B cell (primary cell): ENCODE results near the gene RAB3IP.

ENCODE experiments used
- EZH2 ChIP-seq: IDR thresholded peaks from 2 replicates; pipeline ENCODE4 v1.6.1; 2012; ENCODE audit warnings: borderline replicate concordance, low read depth, mild to moderate bottlenecking, moderate library complexity, low read length; ENCODE audit not compliant: insufficient read depth, poor library complexity, severe bottlenecking
- TF ChIP-seq, protein P1 (sequence below): fragments of 200-600 bp; IDR thresholded peaks from one replicate; pipeline ENCODE4 v1.8.0; 2022; ENCODE audit warnings: antibody characterized with exemption, mild to moderate bottlenecking

DNA sequence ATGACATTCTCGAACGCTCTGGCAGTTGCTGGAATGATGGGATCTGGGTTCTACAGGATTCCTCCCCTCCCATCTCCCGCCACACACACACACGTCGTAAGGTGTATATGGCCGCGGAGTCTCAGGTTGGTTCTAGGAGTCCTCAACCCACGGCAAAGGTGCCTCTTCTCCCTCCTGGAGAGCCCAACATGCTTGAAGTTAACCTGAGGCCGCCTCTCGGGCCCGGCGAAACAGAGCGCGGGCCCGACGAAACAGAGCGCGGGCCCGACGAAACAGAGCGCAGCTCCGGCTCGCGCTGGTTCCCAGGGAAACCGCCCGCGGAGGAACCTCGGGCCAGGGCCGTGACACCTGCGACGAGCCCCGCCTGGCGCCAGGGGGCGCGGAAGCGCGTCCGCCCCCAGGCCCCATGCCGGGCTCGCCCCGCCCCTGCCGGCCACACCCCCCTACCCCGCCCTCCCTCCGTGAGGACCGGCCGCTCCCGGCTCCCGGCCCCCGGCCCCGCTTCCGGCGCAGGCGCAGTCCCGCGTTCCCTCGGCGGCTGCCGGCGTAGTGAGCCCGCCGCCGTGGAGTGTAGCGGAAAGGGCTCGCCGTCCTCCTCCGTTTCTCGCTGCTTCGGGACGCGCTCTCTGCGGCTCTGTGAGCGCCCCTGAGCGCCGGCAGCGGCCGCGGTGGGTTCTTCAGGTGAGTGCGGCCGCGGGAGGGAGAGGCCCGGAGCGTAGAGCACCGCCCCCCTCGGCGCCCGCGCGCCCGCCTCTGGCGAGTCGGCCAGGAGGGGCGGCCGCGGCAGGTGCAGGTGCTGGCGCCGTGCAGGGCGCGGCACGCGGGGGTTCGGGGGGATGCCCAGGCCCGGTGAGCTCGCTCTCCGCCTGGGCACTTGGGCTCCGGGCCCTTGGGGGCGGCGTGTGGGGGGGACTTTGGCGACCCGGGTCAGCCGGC, at the start of gene RAB3IP:
- TF ChIP-seq EZH2, result no peak
- TF ChIP-seq, protein P1, sequence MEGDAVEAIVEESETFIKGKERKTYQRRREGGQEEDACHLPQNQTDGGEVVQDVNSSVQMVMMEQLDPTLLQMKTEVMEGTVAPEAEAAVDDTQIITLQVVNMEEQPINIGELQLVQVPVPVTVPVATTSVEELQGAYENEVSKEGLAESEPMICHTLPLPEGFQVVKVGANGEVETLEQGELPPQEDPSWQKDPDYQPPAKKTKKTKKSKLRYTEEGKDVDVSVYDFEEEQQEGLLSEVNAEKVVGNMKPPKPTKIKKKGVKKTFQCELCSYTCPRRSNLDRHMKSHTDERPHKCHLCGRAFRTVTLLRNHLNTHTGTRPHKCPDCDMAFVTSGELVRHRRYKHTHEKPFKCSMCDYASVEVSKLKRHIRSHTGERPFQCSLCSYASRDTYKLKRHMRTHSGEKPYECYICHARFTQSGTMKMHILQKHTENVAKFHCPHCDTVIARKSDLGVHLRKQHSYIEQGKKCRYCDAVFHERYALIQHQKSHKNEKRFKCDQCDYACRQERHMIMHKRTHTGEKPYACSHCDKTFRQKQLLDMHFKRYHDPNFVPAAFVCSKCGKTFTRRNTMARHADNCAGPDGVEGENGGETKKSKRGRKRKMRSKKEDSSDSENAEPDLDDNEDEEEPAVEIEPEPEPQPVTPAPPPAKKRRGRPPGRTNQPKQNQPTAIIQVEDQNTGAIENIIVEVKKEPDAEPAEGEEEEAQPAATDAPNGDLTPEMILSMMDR, result peak; percentile 79
